Activated T-cell treated with anti-CD3 and anti-CD28 coated beads for 4 hours (primary cell): ENCODE data around the gene SUGCT.

Experiments
- DNase-seq: peaks from one replicate; pipeline ENCODE4 v3.0.0-alpha.2; 2020

The SUGCT gene

DNA sequence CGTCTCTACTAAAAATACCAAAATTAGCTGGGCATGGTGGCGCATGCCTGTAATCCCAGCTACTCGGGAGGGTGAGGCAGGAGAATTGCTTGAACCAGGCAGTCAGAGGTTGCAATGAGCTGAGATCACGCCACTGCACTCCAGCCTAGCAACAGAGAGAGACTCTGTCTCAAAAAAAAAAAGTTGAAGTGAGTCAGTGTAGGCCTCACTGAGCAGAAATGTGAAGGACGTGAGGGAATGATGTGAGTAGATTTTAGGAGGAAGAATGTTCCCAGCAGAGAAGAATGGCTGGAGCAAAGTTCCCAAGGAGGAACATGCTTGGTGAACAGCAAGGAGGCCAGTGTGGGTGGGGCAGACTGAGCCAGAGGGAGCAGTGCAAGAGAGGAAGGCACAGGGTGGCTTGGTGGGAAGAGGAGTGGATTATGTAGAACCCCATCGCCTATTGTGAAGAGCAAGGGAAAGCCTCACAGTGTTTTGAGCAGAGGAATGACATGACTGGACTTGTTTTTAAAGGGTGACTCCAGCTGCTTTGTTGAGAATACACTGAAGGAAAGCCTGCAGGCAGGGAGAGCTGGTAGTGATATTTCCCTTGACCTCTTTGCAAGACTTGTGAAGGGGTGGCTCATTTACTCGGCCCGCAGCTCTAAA is 708.7 kb downstream of the SUGCT start:
- no peak for DNase-seq

DNA sequence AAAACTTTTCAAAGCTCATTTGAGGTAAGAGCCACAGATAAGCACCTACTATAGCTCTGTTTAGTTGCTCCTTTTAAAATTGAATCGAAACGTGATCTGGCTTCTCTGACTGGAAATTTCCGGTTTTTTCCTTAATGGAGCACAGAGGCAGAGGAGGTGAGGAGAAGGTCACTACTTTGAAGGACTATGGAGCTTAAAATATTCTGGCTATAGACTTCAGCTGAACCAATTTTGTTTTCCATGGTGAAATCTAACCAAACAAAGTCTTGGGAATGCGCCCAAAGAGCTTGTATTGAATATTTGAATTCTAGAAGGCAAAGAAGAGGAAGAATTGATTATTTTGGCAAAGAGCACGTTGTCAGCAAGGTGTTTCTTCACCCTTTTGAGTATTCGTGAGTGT is 711.1 kb downstream of the SUGCT start:
- no peak for DNase-seq

DNA sequence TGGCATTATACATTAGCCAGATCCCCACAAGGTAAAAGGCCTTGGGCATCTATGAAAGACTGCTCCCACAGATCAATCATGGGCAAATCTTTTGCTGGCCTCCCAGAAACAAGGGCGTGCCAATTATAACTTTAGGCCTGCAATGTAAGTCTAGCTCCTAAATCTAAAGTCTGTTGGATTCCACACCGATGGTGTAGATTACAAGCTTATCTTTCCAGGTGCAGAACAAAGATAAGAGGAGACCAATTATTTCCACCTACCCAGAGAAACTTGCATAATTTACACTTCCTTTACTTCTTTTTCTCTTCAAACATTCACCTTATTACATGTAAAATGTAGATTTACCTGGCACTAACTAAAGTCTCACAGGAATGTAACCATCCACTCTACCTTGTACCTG is 713.1 kb downstream of the SUGCT start:
- no peak for DNase-seq

DNA sequence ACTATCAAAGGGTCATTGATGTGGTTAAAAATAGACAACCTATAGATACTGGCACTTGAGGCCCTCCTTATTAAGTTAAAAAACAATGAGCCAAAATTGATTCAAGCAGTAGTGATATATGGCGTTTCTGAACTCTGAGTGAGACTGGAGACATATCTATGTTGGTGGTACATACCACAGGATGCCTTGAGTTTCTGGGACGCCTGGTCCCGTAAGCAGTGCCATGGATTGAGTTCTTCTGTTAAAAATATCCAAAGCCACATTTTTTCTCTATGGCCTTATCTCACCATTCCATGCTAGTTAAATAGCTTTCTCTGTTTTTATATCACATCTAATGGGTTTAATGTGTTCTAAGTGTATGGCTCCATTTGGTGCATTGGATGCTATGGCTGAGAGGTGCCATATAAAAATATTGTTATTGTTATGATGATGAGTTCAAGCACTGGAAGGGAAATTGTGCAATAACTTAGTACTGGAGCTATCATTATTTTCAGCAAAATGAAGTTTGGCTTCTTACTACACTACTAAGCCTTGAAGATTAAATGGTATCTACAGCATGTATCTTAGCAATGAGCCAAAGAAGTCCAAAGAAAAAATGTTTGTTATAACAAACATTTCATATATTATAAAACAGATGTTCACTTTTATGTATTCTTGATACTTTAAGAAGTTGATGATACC is 713.9 kb downstream of the SUGCT start:
- DNase-seq, result no peak

DNA sequence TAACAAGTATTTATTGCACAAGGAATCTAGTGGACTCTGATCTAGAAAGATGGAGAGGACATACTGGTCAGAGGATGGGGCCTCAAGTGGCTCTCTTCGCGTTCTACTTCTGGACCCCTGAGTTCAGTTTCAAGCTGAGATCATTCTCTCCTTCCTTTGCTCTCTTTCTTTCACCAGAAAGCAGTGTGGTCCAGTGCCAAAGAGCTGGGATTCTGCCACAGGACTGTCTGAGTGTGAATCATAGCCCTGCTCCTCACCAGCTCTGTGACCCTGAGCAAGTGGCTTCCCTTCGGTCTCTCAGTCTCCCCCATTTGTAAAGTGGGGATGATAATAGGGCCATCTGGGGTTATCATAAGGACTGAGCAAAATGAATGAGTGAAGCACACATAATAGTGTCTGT is 715.2 kb downstream of the SUGCT start:
- DNase-seq, result no peak

DNA sequence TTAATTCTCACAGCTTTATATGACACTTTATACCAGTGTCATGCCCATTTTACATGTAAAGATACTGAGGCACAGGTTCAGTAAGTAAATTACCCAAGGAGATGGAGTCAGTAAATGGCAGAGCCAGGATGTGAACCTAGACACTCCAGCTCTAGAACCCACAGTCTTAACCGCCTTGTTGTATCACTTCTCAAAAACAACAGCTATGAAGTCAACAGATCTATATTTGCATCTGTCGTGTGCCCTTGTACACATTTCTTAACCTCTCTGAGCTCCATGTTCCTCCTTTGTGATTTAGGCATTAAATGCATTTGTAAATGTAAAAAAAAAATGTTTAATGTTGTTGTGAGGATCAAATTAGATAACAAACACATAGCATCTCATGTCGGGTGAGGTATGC is 716.2 kb downstream of the SUGCT start:
- DNase-seq, result no peak

DNA sequence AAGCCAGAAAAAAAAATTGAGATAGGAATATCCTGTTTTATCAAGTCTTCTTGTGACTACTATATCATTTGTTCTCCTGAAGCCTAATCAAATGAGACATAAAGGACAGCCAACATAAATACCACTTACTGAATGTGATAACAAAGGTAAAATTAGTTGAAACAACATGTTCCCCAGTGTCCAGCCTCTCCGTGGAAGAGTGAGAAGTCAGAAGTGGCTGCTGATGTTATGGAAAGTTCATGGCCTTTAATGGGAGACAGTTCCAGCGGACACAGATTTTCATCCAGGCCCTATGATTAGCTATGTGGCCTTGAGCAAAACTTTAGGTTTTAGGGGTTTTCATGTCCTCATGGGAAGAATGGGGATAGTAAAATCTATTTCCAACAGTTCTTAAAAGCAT is 724.3 kb downstream of the SUGCT start:
- DNase-seq, result no peak

DNA sequence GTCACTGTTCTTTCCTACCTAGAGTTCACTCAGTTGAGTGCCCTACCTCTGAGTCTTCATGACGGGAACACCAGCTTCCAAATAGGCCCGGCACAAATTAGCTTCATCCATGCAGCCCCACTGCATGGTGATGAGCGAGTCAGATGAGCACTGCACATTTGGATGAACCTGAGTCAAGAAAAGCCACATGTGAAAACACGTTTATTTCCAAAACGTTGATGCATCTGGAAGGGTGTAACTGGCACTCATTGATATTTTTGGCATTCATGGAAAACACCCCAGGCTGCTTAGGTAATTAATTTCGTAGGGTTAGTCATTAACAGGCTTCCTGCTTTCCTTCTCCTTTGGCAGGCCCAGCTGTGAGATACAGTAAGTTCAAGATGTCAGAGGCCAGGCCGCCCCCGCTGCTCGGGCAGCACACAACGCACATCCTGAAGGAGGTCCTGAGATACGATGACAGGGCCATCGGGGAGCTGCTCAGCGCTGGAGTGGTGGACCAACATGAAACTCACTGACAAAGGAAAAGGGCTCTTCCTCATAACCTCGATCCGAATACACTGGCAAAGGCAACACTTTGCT is 725.2 kb downstream of the SUGCT start:
- DNase-seq, result no peak

DNA sequence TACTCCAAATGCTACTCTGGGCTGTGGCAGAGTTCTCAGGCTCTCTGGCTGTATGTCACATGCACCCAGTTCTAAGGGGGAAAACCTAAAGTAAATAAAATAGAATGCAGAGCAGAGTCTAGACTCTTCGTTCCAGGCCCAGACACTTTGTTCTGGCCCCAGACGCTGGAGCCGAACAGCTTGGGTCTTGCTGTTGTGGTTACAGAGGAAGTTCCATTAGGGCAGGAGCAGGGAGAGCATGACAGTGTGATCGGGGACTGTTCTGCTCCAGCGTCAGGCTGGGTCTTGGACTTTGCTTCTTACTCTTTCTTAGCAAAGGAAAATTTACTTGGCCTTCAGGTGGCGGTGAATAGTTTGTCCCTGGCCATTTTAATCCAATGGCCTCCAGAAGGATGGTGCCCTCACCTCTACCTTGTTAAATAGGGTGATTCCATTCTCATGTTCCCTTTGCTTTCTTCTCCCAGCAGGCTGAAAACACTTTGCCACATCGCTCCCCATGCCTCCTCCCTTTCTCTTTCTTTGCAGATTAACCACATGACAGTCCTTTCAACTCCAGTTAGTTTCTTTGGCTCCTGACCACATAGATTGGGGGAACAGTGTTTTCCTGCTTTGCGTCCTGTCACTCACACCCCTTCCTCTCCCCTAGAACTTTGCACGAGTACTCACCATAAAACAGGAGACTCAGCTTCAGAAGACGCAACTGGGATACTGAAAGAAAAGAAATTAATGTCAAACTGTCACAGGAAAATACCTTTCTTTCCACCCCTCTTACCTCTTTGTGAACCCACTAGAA is 730.8 kb downstream of the SUGCT start:
- no peak for DNase-seq

DNA sequence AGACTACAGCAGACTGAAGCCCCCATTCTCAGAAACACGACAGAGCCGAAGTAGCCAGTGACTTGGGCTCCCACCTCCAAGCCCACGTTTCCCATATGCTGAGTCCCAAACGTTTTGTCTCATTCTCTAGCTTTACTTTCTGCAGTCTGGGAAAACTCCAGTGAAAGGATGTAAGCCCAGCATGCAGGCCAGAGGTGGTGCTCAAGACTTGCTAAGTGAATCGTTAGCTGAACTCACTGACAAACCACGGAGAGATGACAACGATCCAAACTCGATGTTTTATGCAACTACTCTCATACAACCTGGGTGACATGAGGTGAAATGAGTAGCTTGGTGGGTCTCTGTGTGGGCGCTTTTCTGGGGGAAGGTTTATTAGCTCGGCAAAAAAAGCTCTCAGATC is 731.8 kb downstream of the SUGCT start:
- DNase-seq, result no peak

DNA sequence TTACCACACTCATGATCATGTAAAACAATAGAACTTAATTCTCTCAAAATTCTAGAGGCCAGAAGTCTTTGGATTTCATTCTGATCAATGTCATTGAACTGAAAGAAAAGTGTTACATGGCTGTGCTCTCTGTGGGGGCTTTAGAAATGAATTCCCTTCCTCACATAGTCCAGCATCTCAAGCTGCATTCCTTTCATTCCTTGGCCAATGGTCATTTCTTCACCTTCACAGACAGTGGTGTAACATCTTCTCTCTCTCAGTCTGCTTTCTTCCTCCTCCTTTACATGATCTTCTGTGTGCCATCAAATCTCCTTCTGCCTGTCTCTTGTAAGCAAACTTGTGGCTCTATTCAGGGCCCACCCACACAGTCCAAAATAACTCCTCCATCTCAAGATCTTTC is 735.3 kb downstream of the SUGCT start:
- no peak for DNase-seq

DNA sequence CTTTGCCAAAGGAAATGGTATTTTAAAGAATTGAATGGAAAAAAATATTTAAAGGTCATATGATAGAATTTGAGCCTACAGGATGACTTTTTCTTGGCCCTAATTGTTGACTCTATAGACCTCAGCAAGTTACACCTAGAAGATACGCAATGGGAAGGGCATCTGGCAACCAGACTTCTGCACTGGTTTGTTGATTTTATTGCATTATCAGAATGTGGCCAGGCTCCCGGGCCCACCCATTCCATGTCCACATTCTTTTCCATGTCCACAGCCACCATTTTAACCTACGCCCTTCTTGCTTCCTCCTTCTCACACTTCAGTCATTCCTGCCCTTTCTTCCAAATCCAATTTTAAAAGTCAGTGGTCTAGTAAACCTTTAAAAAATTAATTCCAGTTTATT is 738.4 kb downstream of the SUGCT start:
- DNase-seq, result no peak

DNA sequence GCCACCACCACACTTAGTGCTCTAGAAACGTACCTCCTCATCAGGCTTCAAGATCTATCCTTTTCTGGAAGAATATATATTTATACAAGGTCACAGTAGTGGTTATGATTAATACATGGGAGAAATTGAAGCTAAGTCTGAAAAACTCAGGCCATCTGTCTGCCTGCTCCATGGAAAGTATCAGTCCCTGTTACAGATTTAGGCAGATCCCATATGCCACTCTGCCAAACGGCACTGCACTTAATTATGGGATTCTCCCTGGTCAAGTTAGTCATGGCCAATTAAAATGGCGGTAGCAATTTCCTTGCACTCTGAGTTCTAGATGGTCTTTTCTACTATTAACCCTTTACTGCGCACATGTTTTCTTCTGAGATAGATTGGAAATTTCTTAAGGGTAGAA is 740.0 kb downstream of the SUGCT start:
- no peak for DNase-seq

DNA sequence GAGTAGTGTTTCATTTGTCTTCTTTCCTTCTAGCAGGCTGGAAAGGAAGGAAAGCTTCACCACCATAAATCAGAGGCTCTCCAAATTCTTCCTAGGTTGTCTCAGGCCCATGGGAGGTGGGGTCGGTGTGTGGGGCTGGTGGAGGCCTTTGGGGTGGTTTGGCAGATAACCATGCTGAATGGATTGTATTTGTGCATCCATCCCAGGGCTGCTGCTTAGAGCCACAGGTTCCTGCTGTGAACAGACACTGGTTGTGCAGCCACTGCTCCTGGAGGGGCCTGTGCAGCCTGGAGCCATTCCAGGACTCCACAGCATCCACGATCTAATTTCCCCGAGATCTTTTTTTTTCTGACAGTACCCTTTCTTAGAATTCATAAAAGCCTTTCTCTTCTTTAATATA is 741.8 kb downstream of the SUGCT start:
- no peak for DNase-seq

DNA sequence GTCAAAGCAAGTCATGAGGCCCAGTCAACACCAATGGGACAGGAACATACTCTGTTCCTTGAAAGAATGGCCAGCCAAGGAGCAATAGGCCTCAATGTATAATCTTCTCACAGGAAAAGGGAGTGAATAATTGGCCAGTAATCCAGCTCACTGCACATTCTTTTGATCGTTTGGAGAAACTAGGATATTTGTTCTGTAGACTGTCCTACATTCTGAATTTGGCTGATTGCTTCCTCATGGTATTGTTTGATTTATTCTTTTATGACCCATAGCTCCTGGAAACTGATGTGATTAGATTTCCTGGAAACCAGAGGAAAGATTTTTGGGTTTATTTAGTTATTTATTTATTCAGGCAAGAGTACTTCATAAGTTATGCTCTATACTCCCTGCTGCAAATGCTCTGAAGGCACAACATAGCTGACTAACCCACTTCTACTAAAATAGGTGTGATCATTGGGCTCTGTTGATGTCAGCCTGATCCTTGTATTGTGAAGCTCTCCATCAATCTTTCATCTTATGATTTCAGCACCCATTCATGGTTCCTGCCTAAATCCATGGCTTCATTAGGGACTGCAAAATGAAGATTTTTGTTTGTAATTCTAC is 745.2 kb downstream of the SUGCT start:
- DNase-seq, result no peak

DNA sequence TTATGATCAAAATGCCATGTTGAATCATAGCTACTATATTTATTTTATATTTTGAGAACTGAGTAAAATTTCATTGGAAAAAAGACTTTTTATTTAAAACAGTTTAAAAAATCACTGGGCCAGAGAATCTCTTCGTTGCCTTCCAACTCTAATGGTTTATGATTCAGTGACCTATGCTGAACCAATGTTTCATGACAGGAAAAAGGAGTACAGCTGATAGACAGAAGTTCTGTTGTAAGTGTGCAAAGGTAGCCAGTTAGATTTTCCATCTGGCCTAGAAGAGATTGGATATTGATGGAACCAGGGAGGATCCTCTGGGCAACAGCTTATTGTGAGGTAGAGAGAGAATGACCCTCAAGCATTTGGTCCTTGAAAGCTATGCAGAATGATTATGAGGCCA is 745.8 kb downstream of the SUGCT start:
- DNase-seq, result no peak

DNA sequence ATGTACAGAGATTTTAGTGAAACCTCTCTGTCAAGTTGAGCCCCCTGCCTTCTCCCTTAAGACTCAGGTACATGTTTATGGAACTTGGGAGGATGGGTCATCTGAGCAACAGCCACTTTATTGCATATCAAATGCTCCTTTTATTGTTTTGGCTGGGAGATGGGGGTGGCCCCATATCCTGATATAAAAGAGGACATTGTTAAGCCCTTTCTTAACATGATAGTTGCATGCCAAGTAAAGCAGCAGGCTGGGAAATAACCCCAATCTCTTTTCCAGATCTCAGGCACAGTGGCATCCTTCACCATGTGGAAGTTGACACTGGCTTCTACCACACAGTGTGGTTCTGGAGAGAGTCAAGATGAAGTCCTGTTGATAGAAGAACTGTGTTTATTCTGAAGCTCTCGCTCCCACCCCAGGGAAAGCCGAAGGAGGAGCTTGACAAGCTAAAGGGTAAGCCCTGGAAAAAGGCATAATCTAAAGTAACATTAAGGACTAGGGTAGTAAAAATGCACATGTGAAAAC is 746.7 kb downstream of the SUGCT start:
- DNase-seq, result no peak

DNA sequence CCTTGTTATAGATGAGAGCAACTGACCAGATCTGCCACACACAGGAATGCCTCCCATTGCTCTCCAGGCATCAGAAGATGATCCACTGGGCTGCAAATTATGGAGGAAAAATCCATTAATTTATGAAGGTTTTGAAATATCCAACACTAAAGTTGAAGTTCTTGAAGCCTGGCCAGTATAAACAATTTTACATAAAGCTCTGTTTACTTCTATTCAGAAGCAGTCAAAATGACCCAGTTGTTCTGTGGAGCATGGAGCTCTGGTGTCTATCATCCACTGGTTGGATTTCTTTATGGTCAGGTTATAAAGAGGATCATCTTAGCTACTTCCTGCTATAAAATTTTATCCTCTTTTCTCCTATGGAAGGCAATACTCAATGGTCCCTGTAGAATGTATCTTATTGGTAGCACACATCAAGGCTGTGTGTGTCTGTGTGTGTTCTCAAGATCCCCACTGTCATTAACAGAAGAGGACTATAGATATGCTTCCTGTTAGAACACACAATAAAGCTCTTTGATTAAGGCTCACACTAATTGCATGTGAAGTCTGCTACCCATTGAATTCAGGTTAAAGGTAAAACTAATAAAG is 747.4 kb downstream of the SUGCT start:
- DNase-seq, result no peak

DNA sequence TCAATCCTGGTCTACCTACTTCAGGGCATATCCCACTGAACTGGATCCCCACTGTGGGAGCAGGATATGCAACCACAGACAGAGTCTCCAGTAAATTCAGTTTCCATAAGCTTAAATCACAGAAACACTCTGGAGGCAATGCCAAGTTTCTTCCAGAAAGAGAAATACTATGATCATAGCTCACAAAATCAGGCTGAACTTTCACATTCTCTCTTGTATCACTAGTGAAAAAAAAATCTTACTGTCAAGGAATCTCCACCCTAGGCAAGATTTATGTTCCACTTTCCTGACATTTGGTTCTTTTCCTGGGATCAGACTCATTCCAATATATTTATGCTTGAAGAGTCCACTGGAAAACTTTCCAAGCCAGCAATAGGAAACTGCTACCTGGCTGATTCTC is 749.0 kb downstream of the SUGCT start:
- DNase-seq, result no peak

DNA sequence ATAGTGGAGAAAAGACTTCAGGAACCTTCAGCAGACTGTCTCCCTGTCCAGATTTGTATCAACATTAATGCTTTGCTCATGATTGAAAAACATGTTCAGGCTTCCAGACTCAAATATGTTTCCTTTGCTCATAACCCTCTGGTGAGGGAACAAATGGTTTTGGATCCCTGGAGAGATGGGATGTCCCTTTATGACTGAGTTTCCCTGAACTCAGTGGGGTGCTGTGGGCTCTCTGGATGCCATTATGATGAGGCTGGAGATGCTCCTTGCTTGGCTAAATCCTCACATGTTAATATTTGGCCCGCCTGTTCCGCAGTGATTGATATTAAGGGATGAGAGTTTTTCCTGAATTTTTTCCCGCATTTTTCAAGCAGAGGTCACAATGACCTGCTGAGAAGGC is 749.4 kb downstream of the SUGCT start:
- DNase-seq, result no peak

DNA sequence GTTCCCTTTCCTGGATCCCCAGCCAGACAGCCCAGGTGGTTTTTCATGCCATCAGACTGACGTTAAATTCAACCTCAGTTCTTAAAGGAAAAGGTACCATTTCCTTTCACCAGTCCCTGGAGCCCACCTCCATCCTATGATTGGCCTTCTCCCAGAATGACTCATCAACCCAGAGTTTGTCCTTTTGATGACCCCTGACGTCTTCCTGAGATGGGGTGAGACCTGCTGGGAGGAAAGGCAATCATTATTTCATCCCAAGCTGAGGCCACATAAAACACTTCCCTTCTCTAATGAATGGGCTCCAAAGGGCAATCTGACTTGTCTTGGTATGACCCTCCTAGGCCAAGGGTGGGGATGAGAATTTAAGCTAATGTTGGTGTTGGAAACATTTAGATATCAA is 750.7 kb downstream of the SUGCT start:
- no peak for DNase-seq

DNA sequence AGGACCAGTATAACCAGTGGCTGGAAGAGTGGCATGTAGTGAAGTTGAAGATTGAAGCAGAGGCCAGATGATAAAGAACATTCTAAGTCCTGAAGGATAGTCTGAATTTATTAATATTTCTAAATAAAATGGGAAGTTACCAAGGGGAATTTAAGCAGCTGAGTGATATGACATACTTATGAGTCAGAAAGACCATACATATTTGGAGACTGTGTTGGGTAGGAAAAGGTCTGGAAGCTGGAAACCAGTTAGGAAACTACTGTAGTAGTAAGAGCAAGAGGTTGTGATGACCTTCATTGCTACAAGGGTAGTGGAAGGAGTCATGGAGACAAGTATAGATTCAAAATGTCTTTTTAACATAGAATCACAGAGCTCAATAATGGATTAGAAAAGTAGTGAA is 752.3 kb downstream of the SUGCT start:
- DNase-seq, result no peak

DNA sequence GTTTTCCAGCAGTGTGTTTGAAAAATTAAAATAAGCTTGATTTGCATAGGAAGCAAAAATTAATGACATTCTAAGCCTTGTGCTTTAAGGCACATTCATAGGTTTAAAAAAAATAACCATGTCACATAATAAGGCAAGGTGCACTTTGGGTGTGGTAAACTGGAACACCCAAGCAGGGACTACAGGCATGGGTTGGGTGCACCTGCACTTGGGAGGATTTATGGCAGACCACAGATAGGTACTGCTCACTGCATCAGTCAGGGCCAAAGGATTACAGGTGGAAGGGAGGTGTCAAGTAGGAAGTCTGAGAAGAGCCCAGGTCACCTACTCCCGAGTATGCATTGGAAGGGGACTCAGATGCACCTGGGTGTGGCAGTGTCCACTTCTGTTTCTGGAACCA is 753.7 kb downstream of the SUGCT start:
- DNase-seq, result no peak
